ENCODE data around the gene OR5C1.

- no peak for TF ChIP-seq MYC (IDR thresholded peaks at IDR 0.05; ENCODE audit: borderline replicate concordance, low read length)
- TF ChIP-seq PHF8 (IDR thresholded peaks at IDR 0.05; ENCODE audit: borderline replicate concordance, low read depth) = no peak
- TF ChIP-seq EHMT2 (IDR thresholded peaks at IDR 0.05; ENCODE audit: low read depth) = no peak
- TF ChIP-seq CEBPB (IDR thresholded peaks at IDR 0.05) = no peak
- TF ChIP-seq RAD21 (conservative IDR thresholded peaks at IDR 0.05 in 1 of 2, IDR thresholded peaks at IDR 0.05 in 1 of 2) = no peak
- no peak for TF ChIP-seq CTCF (IDR thresholded peaks at IDR 0.05)
- TF ChIP-seq MAZ (IDR thresholded peaks at IDR 0.05; ENCODE audit: borderline replicate concordance, low read depth, low read length) = no peak
- no peak for TF ChIP-seq ZNF302 (CRISPR knock-in tag; IDR thresholded peaks at IDR 0.05)
- TF ChIP-seq SMC3 (IDR thresholded peaks at IDR 0.05) = no peak
- no peak for TF ChIP-seq CHD2 (IDR thresholded peaks at IDR 0.05; ENCODE audit: low read length, partially characterized antibody)
- no peak for TF ChIP-seq HOXA7 (CRISPR knock-in tag; IDR thresholded peaks at IDR 0.05)
- no peak for TF ChIP-seq RFX5 (IDR thresholded peaks at IDR 0.05)
These were observed 39.0 kb downstream of the OR5C1 start for GRCh38 chr9:122827761-122828093.

Measured in A549 (cell line).